Forelimb muscle (tissue), 1 donor: ENCODE results near the gene PAX9. TPM values are rescaled to one million over a fixed set of nuclear protein-coding genes. Genes with fewer than 3 reads are reported as not detected.

Experiments
- DNase-seq: peaks from one replicate; pipeline ENCODE4 v3.0.0-alpha.2; 2013; ENCODE audit warnings: low read depth
- polyA plus RNA-seq: library from polyadenylated mRNA; unstranded; fragments of 120-200 nt; gene quantifications from one replicate; pipeline ENCODE4 v1.2.1, GENCODE V29; 2013; ENCODE audit not compliant: insufficient read length

Gene PAX9
- 0.43 TPM for polyA plus RNA-seq

GRCh38 chr14:36661506-36662257 is at the start of gene PAX9:
Gene PAX9, plus strand, starts transcription at chr14:36661860. Its CDS starts 230 bp downstream, at chr14:36662090.
- DNase-seq: peak; percentile 71

- no peak for DNase-seq
Observed at GRCh38 chr14:36617824-36618223, 43.8 kb upstream of the PAX9 start.

- no peak for DNase-seq
Observed at GRCh38 chr14:36618641-36619040, 43.0 kb upstream of the PAX9 start.

- DNase-seq: no peak
Observed at GRCh38 chr14:36619131-36619530, 42.5 kb upstream of the PAX9 start.

GRCh38 chr14:36619853-36620252 is 41.8 kb upstream of the PAX9 start:
- DNase-seq: no peak

GRCh38 chr14:36625014-36625413 is 36.6 kb upstream of the PAX9 start:
- DNase-seq: no peak

GRCh38 chr14:36625436-36625835 is 36.2 kb upstream of the PAX9 start:
- no peak for DNase-seq

GRCh38 chr14:36626151-36626550 is 35.5 kb upstream of the PAX9 start:
- no peak for DNase-seq

GRCh38 chr14:36627981-36628380 is 33.7 kb upstream of the PAX9 start:
- DNase-seq: no peak

GRCh38 chr14:36633580-36633979 is 28.1 kb upstream of the PAX9 start:
- no peak for DNase-seq

GRCh38 chr14:36646664-36647416 is 14.8 kb upstream of the PAX9 start:
- DNase-seq: no peak

GRCh38 chr14:36647417-36647823 is 14.2 kb upstream of the PAX9 start:
- DNase-seq: no peak

GRCh38 chr14:36647824-36648753 is 13.6 kb upstream of the PAX9 start:
- no peak for DNase-seq

- DNase-seq: no peak
Observed at GRCh38 chr14:36649872-36650650, 11.6 kb upstream of the PAX9 start.

- no peak for DNase-seq
Observed at GRCh38 chr14:36652542-36653201, 9.0 kb upstream of the PAX9 start.

- no peak for DNase-seq
Observed at GRCh38 chr14:36653413-36653812, 8.2 kb upstream of the PAX9 start.

GRCh38 chr14:36653962-36654793 is 7.5 kb upstream of the PAX9 start:
- DNase-seq: no peak

GRCh38 chr14:36654794-36655381 is 6.8 kb upstream of the PAX9 start:
- no peak for DNase-seq

GRCh38 chr14:36655571-36655962 is 6.1 kb upstream of the PAX9 start:
- no peak for DNase-seq
